ENCODE results near the gene NCS1.

- TF ChIP-seq CTCF (conservative IDR thresholded peaks at IDR 0.05 in 1 of 2, IDR thresholded peaks at IDR 0.05 in 1 of 2; ENCODE audit: low read depth in 1 of 2, low read length in 2 of 2) (no peak), EZH2 (IDR thresholded peaks at IDR 0.05; ENCODE audit: low read length, missing control alignments) (no peak)
These were observed 17.4 kb upstream of the NCS1 start for GRCh38 chr9:130154816-130155215.

Measured in fibroblast of lung (primary cell).